DND-41 (cell line): ENCODE measurements around the gene USP44.

Experiments
- ATAC-seq: fragments of 200-7000 bp; cut with Tn5 transposase; 3 replicates; pipeline ENCODE4 v1.9.1; 2021; ENCODE audit warnings: low read depth; ENCODE audit not compliant: insufficient read depth
- DNase-seq: peaks from one replicate; pipeline ENCODE4 v3.0.0-alpha.2; 2020
- H2AFZ ChIP-seq: 2 replicates; pipeline ENCODE4 v1.6.0; 2012; ENCODE audit warnings: low read depth, low read length
- H3K27ac ChIP-seq: 2 replicates; pipeline ENCODE4 v1.5.1; 2012; ENCODE audit warnings: low read length, inconsistent platforms
- H3K27me3 ChIP-seq: fragments of 200-600 bp; sonication (generic); 2 replicates; pipeline ENCODE4 v1.6.0; 2012; ENCODE audit warnings: low read length, mild to moderate bottlenecking, inconsistent platforms; ENCODE audit not compliant: insufficient read depth, poor library complexity
- H3K36me3 ChIP-seq: 2 replicates; pipeline ENCODE4 v1.5.1; 2012; ENCODE audit warnings: low read length, inconsistent platforms; ENCODE audit not compliant: insufficient read depth
- H3K4me1 ChIP-seq: 2 replicates; pipeline ENCODE4 v1.5.1; 2012; ENCODE audit warnings: mild to moderate bottlenecking, low read length; ENCODE audit not compliant: insufficient read depth
- H3K4me2 ChIP-seq: 2 replicates; pipeline ENCODE4 v1.6.0; 2012; ENCODE audit warnings: mild to moderate bottlenecking, moderate library complexity, low read length, inconsistent platforms; ENCODE audit not compliant: insufficient read depth
- H3K4me3 ChIP-seq, 2 experiments: fragments of 200-600 bp in 1 of 2; shearing (Covaris generic) in 1 of 2; 2 replicates each; pipeline ENCODE4 v1.5.1; 2012 to 2016; ENCODE audit warnings: inconsistent platforms in 2 of 2, low read length in 2 of 2, mild to moderate bottlenecking in 2 of 2, low read depth in 1 of 2, moderate library complexity in 1 of 2
- H3K79me2 ChIP-seq: 2 replicates; pipeline ENCODE4 v1.6.0; 2012; ENCODE audit warnings: low read length, inconsistent platforms; ENCODE audit not compliant: insufficient read depth
- H3K9ac ChIP-seq: 2 replicates; pipeline ENCODE4 v1.6.0; 2012; ENCODE audit warnings: low read depth, mild to moderate bottlenecking, inconsistent platforms, low read length, moderate library complexity
- H3K9me3 ChIP-seq: 2 replicates; pipeline ENCODE4 v1.5.1; 2012; ENCODE audit warnings: low read length, moderate library complexity, mild to moderate bottlenecking, inconsistent platforms; ENCODE audit not compliant: insufficient read depth, severe bottlenecking
- H4K20me1 ChIP-seq: 2 replicates; pipeline ENCODE4 v1.6.0; 2012; ENCODE audit warnings: low read length; ENCODE audit not compliant: insufficient read depth
- EZH2 ChIP-seq: IDR thresholded peaks from 3 replicates; pipeline ENCODE4 v1.6.1; 2012; ENCODE audit warnings: borderline replicate concordance, low read depth, mild to moderate bottlenecking, moderate library complexity, low read length, inconsistent platforms; ENCODE audit not compliant: severe bottlenecking
- TF ChIP-seq, protein P1 (sequence below): IDR thresholded peaks from 2 replicates; pipeline ENCODE4 v1.5.1; 2012; ENCODE audit warnings: borderline replicate concordance, low read length, moderate library complexity, mild to moderate bottlenecking; ENCODE audit not compliant: poor library complexity, severe bottlenecking; ENCODE audit errors: extremely low read depth

USP44 gene

DNA sequence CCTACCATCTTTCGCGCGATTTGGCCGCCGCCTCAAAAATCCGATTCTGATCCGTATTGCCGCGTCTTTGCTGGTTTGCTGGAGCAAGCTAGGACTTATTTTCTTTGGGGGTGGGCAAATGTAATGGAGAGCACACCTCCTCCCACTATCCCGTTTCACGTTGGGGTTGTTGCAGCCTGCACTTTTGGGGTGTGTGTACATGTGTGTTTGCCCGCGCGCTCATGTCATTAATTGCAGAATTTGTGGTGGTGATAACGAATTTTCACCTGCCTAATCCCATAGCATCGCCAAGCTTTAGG, 76.7 kb downstream of the USP44 start:
- DNase-seq = no peak
- Histone ChIP-seq H3K36me3 (peaks cover 41% of the 10 kb centered on the region), H2AFZ (peak overlapping the region; percentile 71)

DNA sequence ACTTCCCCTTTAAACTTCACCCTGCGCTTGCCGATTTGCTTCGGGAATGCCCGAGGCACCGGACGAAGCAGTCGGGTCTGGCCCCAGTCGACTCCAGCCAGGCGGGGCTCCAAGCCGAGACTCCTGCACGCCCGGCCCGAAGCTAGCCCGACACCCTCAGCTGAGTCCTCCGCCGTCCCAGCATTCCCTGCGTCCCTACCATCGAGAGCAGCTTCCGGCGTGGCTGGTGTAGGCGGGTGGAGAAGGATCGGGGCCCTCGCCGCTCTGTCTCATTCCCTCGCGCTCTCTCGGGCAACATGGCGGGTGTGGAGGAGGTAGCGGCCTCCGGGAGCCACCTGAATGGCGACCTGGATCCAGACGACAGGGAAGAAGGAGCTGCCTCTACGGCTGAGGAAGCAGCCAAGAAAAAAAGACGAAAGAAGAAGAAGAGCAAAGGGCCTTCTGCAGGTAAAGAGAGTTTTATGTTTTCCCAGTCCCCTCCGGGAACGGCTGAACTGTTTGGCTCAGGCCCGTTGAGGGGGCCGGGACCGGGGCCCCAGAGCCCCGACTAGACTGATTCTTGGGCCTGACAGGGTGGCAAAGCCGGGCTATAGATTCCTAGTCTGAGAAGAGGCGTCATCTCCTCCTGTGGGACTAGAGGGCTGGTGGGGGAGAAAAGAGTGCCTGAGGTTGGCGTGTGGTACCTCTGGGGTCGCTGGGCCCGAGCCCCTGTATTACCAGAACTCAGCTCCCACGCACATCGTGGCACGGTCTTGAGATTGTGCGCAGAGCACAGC, 77.2 kb downstream of the USP44 start, which contains the start of gene METAP2:
TSS of gene METAP2 (plus strand) at position 269 of the 776 bp plus-strand sequence. CDS start at position 297, 28 bp downstream.
- Histone ChIP-seq H2AFZ (peak within 1 kb of the TSS; percentile 71), H3K36me3 (peaks cover 37% of the 10 kb centered on the region), H3K9me3 (no peaks in the 10 kb centered on the region), H3K4me3 (peak within 1 kb of the TSS; percentile 93 to 95), H3K4me2 (peak within 1 kb of the TSS; percentile 78), H3K27me3 (no peaks in the 10 kb centered on the region), H4K20me1 (peaks cover 13% of the 10 kb centered on the region; the same call in 1 of the 2 replicates), H3K27ac (peak within 1 kb of the TSS; percentile 90), H3K4me1 (peaks cover 52% of the 10 kb centered on the region), H3K79me2 (peaks cover 53% of the 10 kb centered on the region), H3K9ac (peak within 1 kb of the TSS; percentile 94)
- ATAC-seq (peak; percentile 99), DNase-seq (peak; percentile 94)
- TF ChIP-seq, protein P1, sequence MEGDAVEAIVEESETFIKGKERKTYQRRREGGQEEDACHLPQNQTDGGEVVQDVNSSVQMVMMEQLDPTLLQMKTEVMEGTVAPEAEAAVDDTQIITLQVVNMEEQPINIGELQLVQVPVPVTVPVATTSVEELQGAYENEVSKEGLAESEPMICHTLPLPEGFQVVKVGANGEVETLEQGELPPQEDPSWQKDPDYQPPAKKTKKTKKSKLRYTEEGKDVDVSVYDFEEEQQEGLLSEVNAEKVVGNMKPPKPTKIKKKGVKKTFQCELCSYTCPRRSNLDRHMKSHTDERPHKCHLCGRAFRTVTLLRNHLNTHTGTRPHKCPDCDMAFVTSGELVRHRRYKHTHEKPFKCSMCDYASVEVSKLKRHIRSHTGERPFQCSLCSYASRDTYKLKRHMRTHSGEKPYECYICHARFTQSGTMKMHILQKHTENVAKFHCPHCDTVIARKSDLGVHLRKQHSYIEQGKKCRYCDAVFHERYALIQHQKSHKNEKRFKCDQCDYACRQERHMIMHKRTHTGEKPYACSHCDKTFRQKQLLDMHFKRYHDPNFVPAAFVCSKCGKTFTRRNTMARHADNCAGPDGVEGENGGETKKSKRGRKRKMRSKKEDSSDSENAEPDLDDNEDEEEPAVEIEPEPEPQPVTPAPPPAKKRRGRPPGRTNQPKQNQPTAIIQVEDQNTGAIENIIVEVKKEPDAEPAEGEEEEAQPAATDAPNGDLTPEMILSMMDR = no peak
- TF ChIP-seq EZH2 = no peak

More for the DNA sequence above, 76.7 kb downstream of the USP44 start:
- Histone ChIP-seq H3K4me1 (peaks cover 54% of the 10 kb centered on the region), H3K4me3 (peak overlapping the region; percentile 93 to 95), H3K9me3 (no peaks in the 10 kb centered on the region), H3K27ac (peak overlapping the region; percentile 90), H3K27me3 (no peaks in the 10 kb centered on the region), H3K4me2 (peak overlapping the region; percentile 78), H4K20me1 (peaks cover 16% of the 10 kb centered on the region; the same call in 1 of the 2 replicates), H3K79me2 (peaks cover 58% of the 10 kb centered on the region), H3K9ac (peak overlapping the region; percentile 94)
- no peak for ATAC-seq
- TF ChIP-seq, protein P1 = no peak
- no peak for TF ChIP-seq EZH2

DNA sequence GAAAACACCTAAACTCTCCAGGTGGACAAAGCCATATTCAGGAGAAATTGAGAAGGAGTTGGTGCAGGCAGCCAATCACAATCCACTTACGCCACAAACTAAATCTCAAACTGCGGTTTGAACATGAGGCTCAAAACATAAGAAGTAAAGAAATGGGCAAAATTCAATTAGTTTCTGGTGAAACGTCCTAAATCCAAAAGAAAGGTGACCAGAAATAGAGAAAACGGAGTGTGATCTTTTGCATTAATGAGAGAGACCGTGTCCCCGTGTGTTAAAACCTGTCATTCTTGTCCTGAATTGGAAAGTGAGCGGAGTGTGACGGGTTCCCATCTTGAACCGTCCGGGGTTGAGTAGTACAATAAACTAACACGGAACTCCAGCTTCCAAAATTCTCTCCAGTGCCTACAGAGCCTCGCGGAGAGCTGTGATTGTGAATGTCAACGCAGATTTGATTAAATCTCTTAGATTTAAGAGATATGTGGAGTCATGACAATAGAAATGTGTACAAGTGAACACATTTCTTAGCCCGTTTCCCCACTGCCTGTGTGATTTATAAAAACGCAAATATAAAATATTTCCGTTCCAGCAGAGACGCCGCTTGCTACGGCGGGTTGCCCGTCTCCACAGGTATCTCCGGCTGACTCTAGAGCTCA, 77.9 kb downstream of the USP44 start:
- Histone ChIP-seq H3K27me3 (no peaks in the 10 kb centered on the region), H3K9ac (peak overlapping the region; percentile 94), H2AFZ (peak overlapping the region; percentile 71), H3K4me3 (peak overlapping the region; percentile 93 to 95), H3K4me1 (peaks cover 47% of the 10 kb centered on the region), H4K20me1 (peaks cover 7% of the 10 kb centered on the region; the same call in 1 of the 2 replicates), H3K79me2 (peaks cover 46% of the 10 kb centered on the region), H3K36me3 (peaks cover 30% of the 10 kb centered on the region), H3K9me3 (no peaks in the 10 kb centered on the region), H3K4me2 (peak overlapping the region; percentile 78), H3K27ac (peak overlapping the region; percentile 90)
- peak; percentile 49 for DNase-seq
- TF ChIP-seq, protein P1 = no peak
- no peak for TF ChIP-seq EZH2
- ATAC-seq = peak; percentile 58
